Mucosa of descending colon (tissue), 3 donors: Measurements from ENCODE around the gene OR10H3. TPM values are rescaled to one million over a fixed set of nuclear protein-coding genes. Genes with fewer than 3 reads are reported as not detected.

ENCODE experiments used
- ATAC-seq: fragments of 200-7000 bp; cut with Tn5 transposase; one replicate; pipeline ENCODE4 v1.9.1; 2020; ENCODE audit warnings: mild to moderate bottlenecking, moderate library complexity
- DNase-seq, 3 donors: peaks; one replicate each; pipeline ENCODE4 v3.0.0-alpha.2; 2020
- H3K36me3 ChIP-seq: fragments of 200-600 bp; one replicate; pipeline ENCODE4 v1.8.0; 2021; ENCODE audit warnings: low read depth, mild to moderate bottlenecking
- H3K4me1 ChIP-seq: fragments of 200-600 bp; one replicate; pipeline ENCODE4 v1.8.0; 2021; ENCODE audit warnings: low read depth, mild to moderate bottlenecking
- H3K4me3 ChIP-seq: fragments of 200-600 bp; one replicate; pipeline ENCODE4 v1.8.0; 2021; ENCODE audit warnings: mild to moderate bottlenecking
- H3K9me3 ChIP-seq: fragments of 200-600 bp; one replicate; pipeline ENCODE4 v1.8.0; 2021; ENCODE audit warnings: mild to moderate bottlenecking
- intact Hi-C, 2 donors: fragments of 100-400 bp; cut with DNase I in 1 of 2; cut with micrococcal nuclease in 1 of 2; formaldehyde crosslinking; loops; one replicate each; pipeline versions ENCODE4 v1.11.0 to v1.11.1; 2022; cut with DNase I, micrococcal nuclease
- long read RNA-seq, 2 donors: library from polyadenylated mRNA; unstranded; transcript quantifications; one replicate each; pipeline ENCODE4 v2.0.0, GENCODE V29; 2019 to 2021
- total RNA-seq, 3 donors: library from RNA; stranded (reverse); fragmentation: NEBNext Ultra II Directional in 2 of 3; extraction: Animal tissue kit (Norgen Biotek cat#: 25700) in 2 of 3; gene quantifications; one replicate each; pipeline versions ENCODE4 v1.2.1 to v1.2.4, GENCODE V29; 2021 to 2023
- TF ChIP-seq, protein P1 (sequence below): fragments of 200-600 bp; IDR thresholded peaks from one replicate; pipeline ENCODE4 v1.8.0; 2022; ENCODE audit warnings: antibody characterized with exemption, mild to moderate bottlenecking
- donor health status: DM: no; HTN: no; CAD: no; lungs with moderate emphysema.
- donor health status: DM: no; HTN: no; CAD: no.
- donor health status: DM: no; HTN: yes; CAD: no.

Gene OR10H3, protein sequence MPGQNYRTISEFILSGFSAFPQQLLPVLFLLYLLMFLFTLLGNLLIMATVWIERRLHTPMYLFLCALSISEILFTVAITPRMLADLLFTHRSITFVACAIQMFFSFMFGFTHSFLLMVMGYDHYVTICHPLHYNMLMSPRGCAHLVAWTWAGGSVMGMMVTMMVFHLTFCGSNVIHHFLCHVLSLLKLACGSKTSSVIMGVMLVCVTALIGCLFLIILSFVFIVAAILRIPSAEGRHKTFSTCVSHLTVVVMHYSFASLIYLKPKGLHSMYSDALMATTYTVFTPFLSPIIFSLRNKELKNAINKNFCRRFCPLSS
- not detected for total RNA-seq
- long read RNA-seq, donor 1: 0 reads
- long read RNA-seq, donor 2: 0 reads

DNA sequence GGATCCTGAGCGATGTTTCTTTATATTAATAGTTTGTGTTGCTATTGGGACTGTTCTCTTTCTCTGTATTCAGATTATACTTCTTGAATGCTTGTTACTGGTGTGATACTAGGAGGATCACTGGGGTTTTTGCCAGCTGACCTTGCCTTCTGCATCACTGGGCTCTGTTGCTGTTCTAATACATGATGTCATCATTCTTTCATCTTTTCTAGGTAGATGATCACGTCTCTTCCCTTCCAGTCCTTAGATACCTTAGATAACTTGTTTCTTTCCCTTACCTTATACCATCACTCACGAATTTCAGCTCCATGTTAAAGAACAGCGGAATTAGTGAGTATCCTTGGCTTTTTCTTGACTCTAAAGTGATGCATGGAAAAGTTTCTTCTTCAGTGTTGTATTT lies at the start of gene OR10H3:
OR10H3 (plus strand) TSS at position 264 of the 400 bp plus-strand sequence. CDS start 3,408 bp downstream, outside the sequence.
- no peak for ATAC-seq
- Histone ChIP-seq H3K9me3 (peaks cover 13% of the 10 kb centered on the region), H3K4me1 (no peaks in the 10 kb centered on the region), H3K36me3 (no peaks in the 10 kb centered on the region), H3K4me3 (no peak within 1 kb of the TSS)
- intact Hi-C loops: no loop called here
- TF ChIP-seq, protein P1, sequence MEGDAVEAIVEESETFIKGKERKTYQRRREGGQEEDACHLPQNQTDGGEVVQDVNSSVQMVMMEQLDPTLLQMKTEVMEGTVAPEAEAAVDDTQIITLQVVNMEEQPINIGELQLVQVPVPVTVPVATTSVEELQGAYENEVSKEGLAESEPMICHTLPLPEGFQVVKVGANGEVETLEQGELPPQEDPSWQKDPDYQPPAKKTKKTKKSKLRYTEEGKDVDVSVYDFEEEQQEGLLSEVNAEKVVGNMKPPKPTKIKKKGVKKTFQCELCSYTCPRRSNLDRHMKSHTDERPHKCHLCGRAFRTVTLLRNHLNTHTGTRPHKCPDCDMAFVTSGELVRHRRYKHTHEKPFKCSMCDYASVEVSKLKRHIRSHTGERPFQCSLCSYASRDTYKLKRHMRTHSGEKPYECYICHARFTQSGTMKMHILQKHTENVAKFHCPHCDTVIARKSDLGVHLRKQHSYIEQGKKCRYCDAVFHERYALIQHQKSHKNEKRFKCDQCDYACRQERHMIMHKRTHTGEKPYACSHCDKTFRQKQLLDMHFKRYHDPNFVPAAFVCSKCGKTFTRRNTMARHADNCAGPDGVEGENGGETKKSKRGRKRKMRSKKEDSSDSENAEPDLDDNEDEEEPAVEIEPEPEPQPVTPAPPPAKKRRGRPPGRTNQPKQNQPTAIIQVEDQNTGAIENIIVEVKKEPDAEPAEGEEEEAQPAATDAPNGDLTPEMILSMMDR: no peak
- no peak for DNase-seq

DNA sequence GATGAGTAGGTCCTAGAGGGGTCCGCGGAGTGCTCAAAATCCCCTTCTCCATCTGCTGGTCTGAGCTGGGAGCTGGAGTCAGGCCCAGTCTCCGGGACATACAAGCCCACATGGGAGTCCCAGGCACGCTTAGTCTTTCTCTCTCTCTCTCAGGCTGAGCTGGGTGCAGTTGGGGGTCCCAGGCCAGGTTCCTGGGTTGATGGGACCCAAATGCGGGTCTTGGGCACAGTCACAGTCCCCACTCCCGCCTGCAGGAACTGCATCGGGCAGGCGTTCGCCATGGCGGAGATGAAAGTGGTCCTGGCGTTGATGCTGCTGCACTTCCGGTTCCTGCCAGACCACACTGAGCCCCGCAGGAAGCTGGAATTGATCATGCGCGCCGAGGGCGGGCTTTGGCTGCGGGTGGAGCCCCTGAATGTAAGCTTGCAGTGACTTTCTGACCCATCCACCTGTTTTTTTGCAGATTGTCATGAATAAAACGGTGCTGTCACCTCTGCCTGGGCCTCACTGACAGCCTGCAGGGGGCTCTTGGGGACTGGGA lies 41.1 kb upstream of the OR10H3 start:
- intact Hi-C loops: no loop called here
- TF ChIP-seq, protein P1: no peak
- Histone ChIP-seq H3K36me3 (no peaks in the 10 kb centered on the region), H3K4me3 (no peak overlapping the region), H3K4me1 (no peaks in the 10 kb centered on the region), H3K9me3 (no peaks in the 10 kb centered on the region)
- no peak for DNase-seq
- no peak for ATAC-seq

DNA sequence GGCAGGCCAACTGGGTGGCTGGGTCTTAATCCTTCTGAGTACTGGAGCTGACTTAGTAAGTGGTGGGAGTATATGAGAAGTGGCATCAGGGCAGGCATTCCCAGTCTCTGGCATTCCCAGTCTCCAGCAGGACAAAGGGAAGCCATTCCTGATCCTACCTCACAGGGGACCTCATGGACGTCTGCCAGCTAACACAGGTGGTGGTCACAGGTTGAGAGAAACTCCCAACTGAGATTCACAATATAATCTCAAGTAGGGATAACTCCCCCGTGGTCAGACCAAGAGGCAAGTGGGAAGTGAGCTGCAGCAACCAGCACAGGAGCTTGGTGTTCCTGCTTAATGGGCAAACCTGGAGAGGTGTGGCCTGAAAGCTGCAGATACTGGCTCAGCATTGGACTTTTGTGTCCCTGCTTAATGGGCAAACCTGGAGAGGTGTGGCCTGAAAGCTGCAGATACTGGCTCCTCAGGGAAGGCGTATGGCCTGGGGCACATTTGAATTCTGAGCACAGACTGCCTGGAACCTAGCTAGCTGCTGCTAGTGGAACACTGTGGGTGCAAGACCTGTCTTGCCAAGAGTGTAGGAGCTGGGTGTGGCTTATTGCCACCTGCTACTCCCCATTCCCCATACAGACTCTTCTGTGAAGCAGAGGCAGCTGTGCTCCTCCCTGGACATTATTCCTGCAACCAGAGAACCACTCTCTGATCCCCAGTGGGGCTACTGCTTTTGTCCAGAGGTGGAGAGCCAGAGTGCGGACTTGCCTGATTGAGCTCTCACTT lies 35.8 kb upstream of the OR10H3 start:
- peak; percentile 96 for ATAC-seq
- TF ChIP-seq, protein P1: no peak

DNA sequence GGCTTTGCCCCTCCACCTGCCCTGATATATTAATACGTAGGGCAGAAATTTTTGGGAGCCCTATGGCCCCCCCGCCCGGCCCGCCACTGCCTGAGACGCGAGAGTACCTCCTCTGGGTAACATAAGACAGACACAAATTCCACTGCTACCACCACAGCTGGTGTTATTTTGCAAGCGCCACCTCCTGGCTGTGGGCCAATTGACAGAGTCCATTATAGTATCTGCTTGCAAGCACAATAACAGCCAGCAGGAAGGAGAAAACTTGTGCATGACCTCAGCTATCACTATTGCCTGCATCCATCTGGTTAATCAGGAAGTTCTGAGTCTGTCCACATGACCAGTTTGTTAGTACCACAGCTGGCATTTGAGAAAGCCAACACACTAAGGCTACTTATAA lies 35.3 kb upstream of the OR10H3 start:
- no peaks in the 10 kb centered on the region for H3K36me3 ChIP-seq
- TF ChIP-seq, protein P1: no peak
- DNase-seq: peak; percentile 86 to 95 (median 86)
- H3K4me3 ChIP-seq: peak overlapping the region; percentile 2
- peak; percentile 91 for ATAC-seq
- no peaks in the 10 kb centered on the region for H3K9me3 ChIP-seq
- peaks cover 15% of the 10 kb centered on the region for H3K4me1 ChIP-seq
- intact Hi-C loops: no loop called here

More for the DNA sequence above, 35.8 kb upstream of the OR10H3 start:
- intact Hi-C loops: no loop called here
- no peaks in the 10 kb centered on the region for H3K36me3 ChIP-seq
- peak; percentile 53 to 70 (median 56) for DNase-seq
- H3K4me3 ChIP-seq: no peak overlapping the region
- peaks cover 15% of the 10 kb centered on the region for H3K4me1 ChIP-seq
- H3K9me3 ChIP-seq: no peaks in the 10 kb centered on the region

DNA sequence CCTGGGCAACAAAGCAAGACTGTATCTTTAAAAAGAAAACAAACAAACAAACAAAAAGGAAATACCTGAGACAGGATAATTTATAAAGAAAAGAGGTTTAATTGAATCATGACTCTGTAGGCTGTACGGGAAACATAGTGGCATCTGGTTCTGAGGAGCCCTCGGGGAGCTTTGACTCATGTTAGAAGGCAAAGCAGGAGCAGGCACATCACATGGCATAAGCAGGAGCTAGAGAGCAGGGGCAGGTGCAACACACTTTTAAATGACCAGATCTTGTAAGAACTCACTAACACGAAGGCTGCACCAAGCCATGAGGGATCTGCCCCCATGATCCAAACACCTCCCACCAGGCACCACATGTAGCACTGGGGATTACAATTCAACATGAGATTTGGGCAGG lies 23.1 kb upstream of the OR10H3 start:
- Histone ChIP-seq H3K36me3 (no peaks in the 10 kb centered on the region), H3K4me3 (no peak overlapping the region), H3K4me1 (peaks cover 7% of the 10 kb centered on the region), H3K9me3 (no peaks in the 10 kb centered on the region)
- intact Hi-C loops: no loop called here
- ATAC-seq (no peak), DNase-seq (no peak)
- TF ChIP-seq, protein P1: no peak
